Ishikawa (cell line): ENCODE results near the gene MRPL11.

Experiments
- CEBPB ChIP-seq: IDR thresholded peaks from 2 replicates; pipeline ENCODE4 v1.6.1; 2012
- CREB1 ChIP-seq: IDR thresholded peaks from 2 replicates; pipeline ENCODE4 v1.6.1; 2012; ENCODE audit warnings: low read depth
- EGR1 ChIP-seq: IDR thresholded peaks from 2 replicates; pipeline ENCODE4 v1.6.1; 2012
- EP300 ChIP-seq: IDR thresholded peaks from 2 replicates; pipeline ENCODE4 v1.6.1; 2012; ENCODE audit warnings: borderline replicate concordance
- FOXM1 ChIP-seq: IDR thresholded peaks from 2 replicates; pipeline ENCODE4 v1.6.1; 2012; ENCODE audit warnings: low read depth, borderline replicate concordance
- NFIC ChIP-seq: IDR thresholded peaks from 2 replicates; pipeline ENCODE4 v1.6.1; 2012
- RAD21 ChIP-seq: IDR thresholded peaks from 2 replicates; pipeline ENCODE4 v1.6.1; 2012; ENCODE audit warnings: low read depth
- TAF1 ChIP-seq: IDR thresholded peaks from 2 replicates; pipeline ENCODE4 v1.6.1; 2012; ENCODE audit warnings: low read depth, mild to moderate bottlenecking
- TCF12 ChIP-seq: IDR thresholded peaks from 2 replicates; pipeline ENCODE4 v1.6.1; 2012; ENCODE audit warnings: low read depth
- TEAD4 ChIP-seq: IDR thresholded peaks from 2 replicates; pipeline ENCODE4 v1.6.1; 2012
- YY1 ChIP-seq: IDR thresholded peaks from 2 replicates; pipeline ENCODE4 v1.6.1; 2012; ENCODE audit warnings: low read depth
- ZBTB7A ChIP-seq: IDR thresholded peaks from 2 replicates; pipeline ENCODE4 v1.6.1; 2012; ENCODE audit warnings: low read depth
- TF ChIP-seq, protein P1 (sequence below): IDR thresholded peaks from 2 replicates; pipeline ENCODE4 v1.6.1; 2012
- TF ChIP-seq, protein P2 (sequence below): IDR thresholded peaks from 2 replicates; pipeline ENCODE4 v1.6.1; 2012; ENCODE audit warnings: low read depth, mild to moderate bottlenecking
- TF ChIP-seq, protein P3 (sequence below): IDR thresholded peaks from 2 replicates; pipeline ENCODE4 v1.6.1; 2012

MRPL11 gene

DNA sequence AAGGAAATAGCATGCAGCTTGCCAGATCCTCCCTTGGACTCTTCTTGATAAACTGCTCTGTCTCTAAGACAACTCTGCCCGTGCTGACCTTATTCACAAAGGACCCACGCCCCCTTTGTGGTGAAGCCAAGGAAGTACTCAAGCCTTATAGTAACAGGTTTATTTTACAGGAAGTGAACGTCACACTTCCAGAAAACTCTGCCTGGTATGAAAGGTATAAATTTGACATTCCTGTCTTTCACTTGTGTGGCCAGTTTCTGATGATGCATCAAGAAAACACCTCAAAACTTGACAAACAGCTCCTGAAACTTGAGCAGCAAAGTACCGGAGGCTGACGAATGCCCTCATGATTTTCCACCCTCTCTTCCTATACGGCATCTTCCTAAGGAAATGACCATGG lies 15.6 kb upstream of the MRPL11 start:
- TF ChIP-seq, protein P1, sequence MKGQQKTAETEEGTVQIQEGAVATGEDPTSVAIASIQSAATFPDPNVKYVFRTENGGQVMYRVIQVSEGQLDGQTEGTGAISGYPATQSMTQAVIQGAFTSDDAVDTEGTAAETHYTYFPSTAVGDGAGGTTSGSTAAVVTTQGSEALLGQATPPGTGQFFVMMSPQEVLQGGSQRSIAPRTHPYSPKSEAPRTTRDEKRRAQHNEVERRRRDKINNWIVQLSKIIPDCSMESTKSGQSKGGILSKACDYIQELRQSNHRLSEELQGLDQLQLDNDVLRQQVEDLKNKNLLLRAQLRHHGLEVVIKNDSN: no peak
- TF ChIP-seq RAD21 (no peak), TEAD4 (no peak), YY1 (no peak), NFIC (no peak), ZBTB7A (no peak), FOXM1 (no peak), EGR1 (no peak), CEBPB (no peak), TCF12 (no peak), CREB1 (no peak), TAF1 (no peak), EP300 (no peak)
- TF ChIP-seq, protein P2, sequence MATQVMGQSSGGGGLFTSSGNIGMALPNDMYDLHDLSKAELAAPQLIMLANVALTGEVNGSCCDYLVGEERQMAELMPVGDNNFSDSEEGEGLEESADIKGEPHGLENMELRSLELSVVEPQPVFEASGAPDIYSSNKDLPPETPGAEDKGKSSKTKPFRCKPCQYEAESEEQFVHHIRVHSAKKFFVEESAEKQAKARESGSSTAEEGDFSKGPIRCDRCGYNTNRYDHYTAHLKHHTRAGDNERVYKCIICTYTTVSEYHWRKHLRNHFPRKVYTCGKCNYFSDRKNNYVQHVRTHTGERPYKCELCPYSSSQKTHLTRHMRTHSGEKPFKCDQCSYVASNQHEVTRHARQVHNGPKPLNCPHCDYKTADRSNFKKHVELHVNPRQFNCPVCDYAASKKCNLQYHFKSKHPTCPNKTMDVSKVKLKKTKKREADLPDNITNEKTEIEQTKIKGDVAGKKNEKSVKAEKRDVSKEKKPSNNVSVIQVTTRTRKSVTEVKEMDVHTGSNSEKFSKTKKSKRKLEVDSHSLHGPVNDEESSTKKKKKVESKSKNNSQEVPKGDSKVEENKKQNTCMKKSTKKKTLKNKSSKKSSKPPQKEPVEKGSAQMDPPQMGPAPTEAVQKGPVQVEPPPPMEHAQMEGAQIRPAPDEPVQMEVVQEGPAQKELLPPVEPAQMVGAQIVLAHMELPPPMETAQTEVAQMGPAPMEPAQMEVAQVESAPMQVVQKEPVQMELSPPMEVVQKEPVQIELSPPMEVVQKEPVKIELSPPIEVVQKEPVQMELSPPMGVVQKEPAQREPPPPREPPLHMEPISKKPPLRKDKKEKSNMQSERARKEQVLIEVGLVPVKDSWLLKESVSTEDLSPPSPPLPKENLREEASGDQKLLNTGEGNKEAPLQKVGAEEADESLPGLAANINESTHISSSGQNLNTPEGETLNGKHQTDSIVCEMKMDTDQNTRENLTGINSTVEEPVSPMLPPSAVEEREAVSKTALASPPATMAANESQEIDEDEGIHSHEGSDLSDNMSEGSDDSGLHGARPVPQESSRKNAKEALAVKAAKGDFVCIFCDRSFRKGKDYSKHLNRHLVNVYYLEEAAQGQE: no peak
- TF ChIP-seq, protein P3, sequence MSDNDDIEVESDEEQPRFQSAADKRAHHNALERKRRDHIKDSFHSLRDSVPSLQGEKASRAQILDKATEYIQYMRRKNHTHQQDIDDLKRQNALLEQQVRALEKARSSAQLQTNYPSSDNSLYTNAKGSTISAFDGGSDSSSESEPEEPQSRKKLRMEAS: no peak

DNA sequence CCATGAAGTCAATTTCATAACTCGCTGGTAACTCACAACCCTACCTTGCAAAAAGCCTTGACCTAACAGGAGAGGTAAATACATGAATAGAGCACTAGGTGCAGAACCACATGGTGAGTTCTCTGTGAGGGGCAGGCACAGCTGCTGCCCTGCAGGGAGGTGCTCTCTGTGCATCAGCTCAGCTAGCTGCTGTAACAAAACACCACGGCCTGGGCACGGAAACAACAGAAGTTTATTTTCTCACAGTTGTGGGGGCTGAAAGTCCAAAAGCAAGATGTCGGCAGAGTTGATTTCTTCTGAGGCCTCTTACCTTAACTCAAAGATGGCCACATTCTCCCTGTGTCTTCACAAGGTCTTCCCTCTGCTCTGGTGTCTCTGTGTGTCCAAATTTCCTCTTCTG lies 13.0 kb upstream of the MRPL11 start:
- no peak for TF ChIP-seq FOXM1
- TF ChIP-seq CREB1: no peak
- no peak for TF ChIP-seq EGR1
- TF ChIP-seq RAD21: no peak
- TF ChIP-seq TEAD4: no peak
- TF ChIP-seq, protein P2: no peak
- no peak for TF ChIP-seq CEBPB
- no peak for TF ChIP-seq ZBTB7A
- TF ChIP-seq EP300: no peak
- TF ChIP-seq NFIC: no peak
- TF ChIP-seq YY1: no peak
- TF ChIP-seq TCF12: no peak
- TF ChIP-seq TAF1: no peak
- TF ChIP-seq, protein P1: no peak

DNA sequence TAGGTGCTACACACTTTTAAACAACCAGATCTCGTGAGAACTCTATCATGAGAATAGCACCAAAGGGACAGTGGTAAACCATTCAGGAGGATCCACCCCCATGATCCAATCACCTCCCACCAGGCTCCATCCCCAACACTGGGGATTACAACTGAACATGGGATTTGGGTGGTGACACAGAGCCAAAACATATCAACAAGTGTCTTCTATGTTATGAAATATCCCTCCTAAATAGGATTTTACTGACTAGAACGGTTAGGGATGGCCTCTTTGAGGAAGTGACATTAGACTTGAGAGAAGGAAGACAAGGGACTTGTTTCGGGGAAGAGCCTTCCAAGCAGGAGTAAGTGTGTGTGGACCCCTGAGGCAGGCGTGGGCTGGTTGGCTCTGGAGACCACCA lies 11.9 kb upstream of the MRPL11 start:
- TF ChIP-seq, protein P2: no peak
- TF ChIP-seq ZBTB7A (no peak), NFIC (no peak), TCF12 (no peak), EGR1 (no peak), TEAD4 (no peak)
- TF ChIP-seq, protein P3: no peak

DNA sequence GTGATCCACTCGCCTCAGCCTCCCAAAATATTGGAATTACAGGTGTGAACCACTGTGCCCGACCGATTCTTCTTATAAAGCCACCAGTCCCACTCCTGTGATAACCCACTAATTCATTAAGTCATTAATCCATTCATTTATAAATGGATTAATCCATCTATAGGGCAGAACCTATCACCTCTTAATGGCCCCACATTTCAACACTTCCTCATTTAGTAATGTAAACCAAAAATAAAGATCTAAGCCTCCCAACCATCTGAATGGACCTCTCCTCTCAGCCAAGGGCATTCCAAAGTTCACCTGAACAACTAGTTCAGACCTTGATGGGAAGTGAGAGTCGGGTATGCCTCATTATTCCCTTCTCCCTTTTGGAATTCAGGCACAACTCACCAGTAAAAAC lies 9.9 kb upstream of the MRPL11 start:
- TF ChIP-seq, protein P2: no peak
- no peak for TF ChIP-seq YY1
- TF ChIP-seq, protein P1: no peak
- no peak for TF ChIP-seq TAF1
- TF ChIP-seq, protein P3: no peak
- no peak for TF ChIP-seq FOXM1
- no peak for TF ChIP-seq RAD21
